Measurements from ENCODE around the gene UBTD2. TPM values are rescaled to one million over a fixed set of nuclear protein-coding genes. Genes with fewer than 3 reads are reported as not detected.

The UBTD2 gene
- total RNA-seq, 2 experiments from 2014 or later = 7.3 to 8.7 TPM

GRCh38 chr5:172283862-172284610 lies 472 bp upstream of the UBTD2 start:
- ATAC-seq = peak; percentile 92
- CTCF ChIA-PET = interaction anchor here (1.0 to 3.1 kb wide), 12 partner anchors 9 to 372 kb away, joined by 3 to 12 read pairs (median 3); partner anchors contain the start of gene STK10
- H3K9me3 Mint-ChIP-seq (ENCODE audit: low read depth) = no peaks in the 10 kb centered on the region
- DNase-seq = peak; percentile 80
- H3K27ac Mint-ChIP-seq = peak overlapping the region; percentile 46
- peaks cover 14% of the 10 kb centered on the region for H3K27me3 Mint-ChIP-seq
- peak overlapping the region; percentile 83 for H3K4me3 Mint-ChIP-seq
- peaks cover 20% of the 10 kb centered on the region for H3K4me1 Mint-ChIP-seq
- peaks cover 1% of the 10 kb centered on the region for H3K36me3 Mint-ChIP-seq

GRCh38 chr5:172282272-172283019 lies 1.1 kb downstream of the UBTD2 start:
- H3K9me3 Mint-ChIP-seq (ENCODE audit: low read depth) = no peaks in the 10 kb centered on the region
- CTCF ChIA-PET = interaction anchor here (0.6 to 3.1 kb wide), 19 partner anchors 9 to 376 kb away, joined by 3 to 12 read pairs (median 3); partner anchors contain the start of genes EFCAB9 and STK10
- H3K4me3 Mint-ChIP-seq = peak overlapping the region; percentile 83
- peaks cover 20% of the 10 kb centered on the region for H3K4me1 Mint-ChIP-seq
- peaks cover 3% of the 10 kb centered on the region for H3K36me3 Mint-ChIP-seq
- ATAC-seq (no peak), DNase-seq (no peak)
- peak overlapping the region; percentile 57 for H3K27ac Mint-ChIP-seq
- peaks cover 14% of the 10 kb centered on the region for H3K27me3 Mint-ChIP-seq

GRCh38 chr5:172281346-172281745 lies 2.2 kb downstream of the UBTD2 start:
- CTCF ChIA-PET = interaction anchor here (0.8 to 3.1 kb wide), 3 partner anchors 12 to 47 kb away, joined by 3 to 12 read pairs (median 4); no protein-coding TSS in a partner anchor

GRCh38 chr5:172280929-172281328 lies 2.6 kb downstream of the UBTD2 start:
- Mint-ChIP-seq H3K27me3 (peaks cover 14% of the 10 kb centered on the region), H3K36me3 (peaks cover 11% of the 10 kb centered on the region), H3K4me1 (peaks cover 22% of the 10 kb centered on the region), H3K27ac (no peak overlapping the region), H3K9me3 (ENCODE audit: low read depth) (no peaks in the 10 kb centered on the region), H3K4me3 (no peak overlapping the region)
- CTCF ChIA-PET = interaction anchor here (0.8 to 3.1 kb wide), 4 partner anchors 13 to 167 kb away, joined by 3 to 12 read pairs (median 4); no protein-coding TSS in a partner anchor
- ATAC-seq = no peak
- no peak for DNase-seq

More at GRCh38 chr5:172281346-172281745, 2.2 kb downstream of the UBTD2 start:
- ATAC-seq (no peak), DNase-seq (no peak)
- peaks cover 20% of the 10 kb centered on the region for H3K4me1 Mint-ChIP-seq
- H3K27me3 Mint-ChIP-seq = peaks cover 14% of the 10 kb centered on the region
- H3K27ac Mint-ChIP-seq = no peak overlapping the region
- peaks cover 9% of the 10 kb centered on the region for H3K36me3 Mint-ChIP-seq
- no peaks in the 10 kb centered on the region for H3K9me3 Mint-ChIP-seq (ENCODE audit: low read depth)
- no peak overlapping the region for H3K4me3 Mint-ChIP-seq

GRCh38 chr5:172280317-172280716 lies 3.2 kb downstream of the UBTD2 start:
- H3K36me3 Mint-ChIP-seq = peaks cover 14% of the 10 kb centered on the region
- no peak overlapping the region for H3K27ac Mint-ChIP-seq
- H3K9me3 Mint-ChIP-seq (ENCODE audit: low read depth) = no peaks in the 10 kb centered on the region
- H3K4me3 Mint-ChIP-seq = no peak overlapping the region
- DNase-seq (no peak), ATAC-seq (no peak)
- H3K27me3 Mint-ChIP-seq = peaks cover 8% of the 10 kb centered on the region
- peaks cover 28% of the 10 kb centered on the region for H3K4me1 Mint-ChIP-seq
- CTCF ChIA-PET = interaction anchor here (0.7 to 1.2 kb wide), 3 partner anchors 16 to 362 kb away, joined by 3 to 4 read pairs (median 3); no protein-coding TSS in a partner anchor

GRCh38 chr5:172278356-172278755 lies 5.2 kb downstream of the UBTD2 start:
- Mint-ChIP-seq H3K36me3 (peaks cover 18% of the 10 kb centered on the region), H3K4me1 (peaks cover 28% of the 10 kb centered on the region), H3K27me3 (no peaks in the 10 kb centered on the region), H3K9me3 (ENCODE audit: low read depth) (no peaks in the 10 kb centered on the region), H3K27ac (no peak overlapping the region), H3K4me3 (no peak overlapping the region)
- ATAC-seq (no peak), DNase-seq (no peak)
- CTCF ChIA-PET = no interaction called here

GRCh38 chr5:172276214-172276613 lies 7.3 kb downstream of the UBTD2 start:
- Mint-ChIP-seq H3K27me3 (no peaks in the 10 kb centered on the region), H3K9me3 (ENCODE audit: low read depth) (no peaks in the 10 kb centered on the region), H3K4me3 (no peak overlapping the region), H3K36me3 (peaks cover 19% of the 10 kb centered on the region), H3K4me1 (peaks cover 14% of the 10 kb centered on the region), H3K27ac (no peak overlapping the region)
- ATAC-seq (no peak), DNase-seq (no peak)
- CTCF ChIA-PET = interaction anchor here (1.3 kb wide), 1 partner anchor 86 kb away, joined by 3 read pairs; no protein-coding TSS in a partner anchor

GRCh38 chr5:172274951-172275753 lies 8.4 kb downstream of the UBTD2 start:
- Mint-ChIP-seq H3K27ac (no peak overlapping the region), H3K36me3 (peaks cover 19% of the 10 kb centered on the region), H3K27me3 (no peaks in the 10 kb centered on the region), H3K9me3 (ENCODE audit: low read depth) (no peaks in the 10 kb centered on the region), H3K4me1 (peaks cover 14% of the 10 kb centered on the region), H3K4me3 (no peak overlapping the region)
- peak; percentile 16 for ATAC-seq
- DNase-seq = peak; percentile 56
- CTCF ChIA-PET = no interaction called here

GRCh38 chr5:172267943-172268342 lies 15.6 kb downstream of the UBTD2 start:
- H3K4me1 Mint-ChIP-seq = peaks cover 8% of the 10 kb centered on the region
- H3K9me3 Mint-ChIP-seq (ENCODE audit: low read depth) = no peaks in the 10 kb centered on the region
- H3K27me3 Mint-ChIP-seq = no peaks in the 10 kb centered on the region
- ATAC-seq = no peak
- H3K4me3 Mint-ChIP-seq = no peak overlapping the region
- H3K27ac Mint-ChIP-seq = no peak overlapping the region
- DNase-seq = no peak
- H3K36me3 Mint-ChIP-seq = peaks cover 11% of the 10 kb centered on the region
- CTCF ChIA-PET = no interaction called here

GRCh38 chr5:172266676-172267092 lies 16.9 kb downstream of the UBTD2 start:
- H3K27ac Mint-ChIP-seq = no peak overlapping the region
- DNase-seq = no peak
- H3K4me1 Mint-ChIP-seq = peaks cover 8% of the 10 kb centered on the region
- CTCF ChIA-PET = interaction anchor here (0.6 to 1.2 kb wide), 2 partner anchors 27 to 78 kb away, joined by 3 to 4 read pairs; no protein-coding TSS in a partner anchor
- H3K4me3 Mint-ChIP-seq = no peak overlapping the region
- no peak for ATAC-seq
- no peaks in the 10 kb centered on the region for H3K27me3 Mint-ChIP-seq
- H3K9me3 Mint-ChIP-seq (ENCODE audit: low read depth) = no peaks in the 10 kb centered on the region
- H3K36me3 Mint-ChIP-seq = peaks cover 9% of the 10 kb centered on the region

GRCh38 chr5:172266071-172266675 lies 17.4 kb downstream of the UBTD2 start:
- H3K36me3 Mint-ChIP-seq = peaks cover 10% of the 10 kb centered on the region
- no peak for ATAC-seq
- H3K27ac Mint-ChIP-seq = no peak overlapping the region
- no peaks in the 10 kb centered on the region for H3K27me3 Mint-ChIP-seq
- CTCF ChIA-PET = interaction anchor here (1.2 kb wide), 1 partner anchor 27 kb away, joined by 4 read pairs; no protein-coding TSS in a partner anchor
- no peaks in the 10 kb centered on the region for H3K9me3 Mint-ChIP-seq (ENCODE audit: low read depth)
- DNase-seq = no peak
- H3K4me3 Mint-ChIP-seq = no peak overlapping the region
- peaks cover 8% of the 10 kb centered on the region for H3K4me1 Mint-ChIP-seq

GRCh38 chr5:172264815-172265395 lies 18.7 kb downstream of the UBTD2 start:
- H3K36me3 Mint-ChIP-seq = peaks cover 11% of the 10 kb centered on the region
- DNase-seq = no peak
- ATAC-seq = no peak
- H3K9me3 Mint-ChIP-seq (ENCODE audit: low read depth) = no peaks in the 10 kb centered on the region
- H3K4me3 Mint-ChIP-seq = no peak overlapping the region
- peaks cover 8% of the 10 kb centered on the region for H3K4me1 Mint-ChIP-seq
- CTCF ChIA-PET = no interaction called here
- no peaks in the 10 kb centered on the region for H3K27me3 Mint-ChIP-seq
- no peak overlapping the region for H3K27ac Mint-ChIP-seq

Data from activated CD8-positive, alpha-beta memory T cell treated with anti-CD3 and anti-CD28 coated beads, Interleukin-2, amount 10 ng/mL, durations not matched to agents 7 days and 5 days (primary cell).